ENCODE results near the gene FZD1.

DNA sequence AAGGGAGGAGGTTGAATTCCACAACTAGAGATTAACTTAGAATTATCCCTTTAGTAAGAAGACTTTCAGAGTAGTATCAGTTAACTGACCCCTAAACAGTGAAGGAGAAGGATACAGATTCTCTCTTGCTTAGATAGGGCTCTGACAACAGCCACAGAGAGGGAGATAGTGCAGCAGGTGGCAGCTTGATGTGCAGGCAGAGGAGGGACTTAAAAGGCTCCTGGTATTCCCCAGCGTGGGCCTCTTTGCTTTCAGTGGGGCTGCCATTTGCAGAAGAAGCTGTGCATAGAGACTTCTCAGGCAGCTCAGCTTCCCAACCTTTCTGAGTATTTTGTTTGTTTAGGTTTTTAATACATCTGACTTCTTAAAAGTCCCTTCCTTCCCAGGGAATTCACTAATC is 16.0 kb downstream of the FZD1 start:
- no peak for TF ChIP-seq FOXM1 (IDR thresholded peaks at IDR 0.05; ENCODE audit: borderline replicate concordance)
- TF ChIP-seq BHLHE40 (IDR thresholded peaks at IDR 0.05; ENCODE audit: borderline replicate concordance) = no peak
- TF ChIP-seq SP1 (IDR thresholded peaks at IDR 0.05) = no peak
- no peak for TF ChIP-seq FOXK2 (IDR thresholded peaks at IDR 0.05)
- TF ChIP-seq, protein P1, sequence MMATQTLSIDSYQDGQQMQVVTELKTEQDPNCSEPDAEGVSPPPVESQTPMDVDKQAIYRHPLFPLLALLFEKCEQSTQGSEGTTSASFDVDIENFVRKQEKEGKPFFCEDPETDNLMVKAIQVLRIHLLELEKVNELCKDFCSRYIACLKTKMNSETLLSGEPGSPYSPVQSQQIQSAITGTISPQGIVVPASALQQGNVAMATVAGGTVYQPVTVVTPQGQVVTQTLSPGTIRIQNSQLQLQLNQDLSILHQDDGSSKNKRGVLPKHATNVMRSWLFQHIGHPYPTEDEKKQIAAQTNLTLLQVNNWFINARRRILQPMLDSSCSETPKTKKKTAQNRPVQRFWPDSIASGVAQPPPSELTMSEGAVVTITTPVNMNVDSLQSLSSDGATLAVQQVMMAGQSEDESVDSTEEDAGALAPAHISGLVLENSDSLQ (IDR thresholded peaks at IDR 0.05) = no peak
- no peak for TF ChIP-seq HDGF (IDR thresholded peaks at IDR 0.05; ENCODE audit: borderline replicate concordance)
- no peak for TF ChIP-seq TARDBP (IDR thresholded peaks at IDR 0.05)
- no peak for TF ChIP-seq LEF1 (IDR thresholded peaks at IDR 0.05; ENCODE audit: borderline replicate concordance)
- TF ChIP-seq NFRKB (IDR thresholded peaks at IDR 0.05) = no peak
- TF ChIP-seq L3MBTL2 (conservative IDR thresholded peaks at IDR 0.05) = no peak
- no peak for TF ChIP-seq FOXA1 (IDR thresholded peaks at IDR 0.05)
- no peak for TF ChIP-seq ELF4 (IDR thresholded peaks at IDR 0.05)
- no peak for TF ChIP-seq SUZ12 (IDR thresholded peaks at IDR 0.05)

Measured in HEK293T (cell line).